ENCODE results near the gene SLC5A5.

The SLC5A5 gene

GRCh38 chr19:17847538-17848366 is 24.0 kb upstream of the SLC5A5 start, which contains the start of gene JAK3:
JAK3 (minus strand) TSS chr19:17847982; CDS start chr19:17844417, 3,565 bp downstream.
- DNase-seq (ENCODE audit: extremely low read depth, low read depth), result peak; percentile 27
- no peak for TF ChIP-seq CTCF (IDR thresholded peaks at IDR 0.05; ENCODE audit: low read depth, low read length)

- no peak for DNase-seq (ENCODE audit: extremely low read depth, low read depth)
- no peak for TF ChIP-seq CTCF (IDR thresholded peaks at IDR 0.05; ENCODE audit: low read depth, low read length)
These were observed 23.0 kb upstream of the SLC5A5 start for GRCh38 chr19:17848595-17849292.

GRCh38 chr19:17854061-17854460 is 17.7 kb upstream of the SLC5A5 start:
- no peak for TF ChIP-seq CTCF (IDR thresholded peaks at IDR 0.05; ENCODE audit: low read depth, low read length)
- no peak for DNase-seq (ENCODE audit: extremely low read depth, low read depth)

- no peak for DNase-seq (ENCODE audit: extremely low read depth, low read depth)
- TF ChIP-seq CTCF (IDR thresholded peaks at IDR 0.05; ENCODE audit: low read depth, low read length), result peak; percentile 95
These were observed 16.2 kb upstream of the SLC5A5 start for GRCh38 chr19:17855280-17856152.

- TF ChIP-seq CTCF (IDR thresholded peaks at IDR 0.05; ENCODE audit: low read depth, low read length), result peak; percentile 90
These were observed 12.0 kb upstream of the SLC5A5 start, which contains the start of gene RPL18A for GRCh38 chr19:17859533-17860330. RPL18A (plus strand) TSS chr19:17859910; CDS start chr19:17859957, 47 bp downstream.

GRCh38 chr19:17860331-17860992 is 11.3 kb upstream of the SLC5A5 start:
- TF ChIP-seq CTCF (IDR thresholded peaks at IDR 0.05; ENCODE audit: low read depth, low read length), result no peak
- DNase-seq (ENCODE audit: extremely low read depth, low read depth), result no peak

More at GRCh38 chr19:17859533-17860330, 12.0 kb upstream of the SLC5A5 start, which contains the start of gene RPL18A:
- DNase-seq (ENCODE audit: extremely low read depth, low read depth), result peak; percentile 99

Measured in AG09319 (cell line).